ENCODE results near the gene TEDC2. TPM values are rescaled to one million over a fixed set of nuclear protein-coding genes. Genes with fewer than 3 reads are reported as not detected.

TEDC2 gene
- polyA plus RNA-seq, 1 of the 3 experiments (the other 2 are of a cell fraction), result 15.6 TPM

DNA sequence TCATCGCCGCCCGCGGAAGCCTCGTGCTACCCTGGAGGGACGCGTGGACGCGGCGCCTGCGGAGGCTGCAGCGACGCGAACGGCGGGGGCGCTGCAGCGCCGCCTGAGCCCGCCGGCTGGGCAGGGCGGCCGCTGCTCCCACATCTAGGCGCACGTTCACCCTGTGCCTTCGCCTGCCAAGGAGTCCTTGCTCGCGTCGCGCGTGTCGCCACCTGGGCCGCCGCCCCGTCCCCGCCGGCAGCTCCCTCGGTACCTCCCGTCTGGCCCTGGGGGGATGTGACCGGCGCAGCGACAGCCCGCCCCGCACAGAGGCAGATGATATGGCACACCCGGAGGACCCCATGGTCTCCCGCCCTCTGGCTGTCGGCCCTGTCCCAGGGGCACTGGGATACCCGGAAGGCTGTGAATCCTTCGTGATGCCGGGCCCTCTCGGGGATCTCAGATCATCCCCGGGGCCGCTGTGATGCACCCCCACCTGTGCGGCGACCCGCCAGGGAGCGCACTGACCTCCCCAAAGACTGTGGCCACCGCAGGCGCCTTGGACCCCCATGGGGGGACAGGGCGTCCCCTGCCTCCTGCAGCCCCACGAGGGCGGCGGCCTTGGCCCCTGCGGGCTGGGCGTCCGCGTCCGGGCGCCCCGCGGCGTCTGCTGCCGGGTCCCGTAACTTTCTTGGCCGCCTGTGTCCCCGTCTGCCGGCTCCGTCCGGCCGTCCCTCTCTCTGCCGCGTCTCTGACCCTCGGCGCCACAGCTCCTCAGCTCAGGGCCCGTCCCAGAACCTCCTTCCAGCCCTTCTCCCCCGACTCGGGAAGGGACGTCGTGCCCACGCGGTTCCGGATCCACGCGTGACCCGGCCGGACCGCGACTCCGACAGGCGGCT lies 14.3 kb downstream of the TEDC2 start:
- Histone ChIP-seq H3K9ac (peak overlapping the region; percentile 65), H3K36me3 (replicated peaks in 1 of 2; ENCODE audit: control insufficient read depth in 1 of 2, insufficient read depth in 2 of 2, low read length in 1 of 2) (no peaks in the 10 kb centered on the region), H3K4me3 (ENCODE audit: low read depth in 2 of 2, low read length in 1 of 2) (peak overlapping the region; percentile 79 to 89), H3K4me2 (peak overlapping the region; percentile 100), H3K4me1 (ENCODE audit: control insufficient read depth in 1 of 2, insufficient read depth in 2 of 2, low read depth in 1 of 2, low read length in 1 of 2) (peaks cover 0 to 62% of the 10 kb centered on the region in 2 experiments; a peak in 3 of 4 replicates), H3F3A (replicated peaks; ENCODE audit: insufficient read depth) (peaks cover 13% of the 10 kb centered on the region), H3K27ac (ENCODE audit: low read depth in 2 of 2, low read length in 1 of 2) (peak overlapping the region; percentile 38 to 89; a peak in 3 of 4 replicates), H3K79me2 (ENCODE audit: insufficient read depth) (peaks cover 18% of the 10 kb centered on the region), H2AFZ (ENCODE audit: low read depth) (peak overlapping the region; percentile 82), H4K20me1 (ENCODE audit: insufficient read depth) (no peaks in the 10 kb centered on the region), H3K27me3 (ENCODE audit: insufficient read depth) (no peaks in the 10 kb centered on the region), H3K9me3 (no peaks in the 10 kb centered on the region), H3K9me2 (no peaks in the 10 kb centered on the region)
- POLR2A ChIA-PET, result interaction anchor here (0.6 to 1.4 kb wide), 4 partner anchors 9 to 452 kb away, joined by 4 to 6 read pairs (median 5); no protein-coding TSS in a partner anchor
- TF ChIP-seq, protein P1, sequence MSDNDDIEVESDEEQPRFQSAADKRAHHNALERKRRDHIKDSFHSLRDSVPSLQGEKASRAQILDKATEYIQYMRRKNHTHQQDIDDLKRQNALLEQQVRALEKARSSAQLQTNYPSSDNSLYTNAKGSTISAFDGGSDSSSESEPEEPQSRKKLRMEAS (IDR thresholded peaks at IDR 0.05; ENCODE audit: low read depth), result peak; percentile 74; the same call in 1 of the 2 replicates
- TF ChIP-seq, protein P2, sequence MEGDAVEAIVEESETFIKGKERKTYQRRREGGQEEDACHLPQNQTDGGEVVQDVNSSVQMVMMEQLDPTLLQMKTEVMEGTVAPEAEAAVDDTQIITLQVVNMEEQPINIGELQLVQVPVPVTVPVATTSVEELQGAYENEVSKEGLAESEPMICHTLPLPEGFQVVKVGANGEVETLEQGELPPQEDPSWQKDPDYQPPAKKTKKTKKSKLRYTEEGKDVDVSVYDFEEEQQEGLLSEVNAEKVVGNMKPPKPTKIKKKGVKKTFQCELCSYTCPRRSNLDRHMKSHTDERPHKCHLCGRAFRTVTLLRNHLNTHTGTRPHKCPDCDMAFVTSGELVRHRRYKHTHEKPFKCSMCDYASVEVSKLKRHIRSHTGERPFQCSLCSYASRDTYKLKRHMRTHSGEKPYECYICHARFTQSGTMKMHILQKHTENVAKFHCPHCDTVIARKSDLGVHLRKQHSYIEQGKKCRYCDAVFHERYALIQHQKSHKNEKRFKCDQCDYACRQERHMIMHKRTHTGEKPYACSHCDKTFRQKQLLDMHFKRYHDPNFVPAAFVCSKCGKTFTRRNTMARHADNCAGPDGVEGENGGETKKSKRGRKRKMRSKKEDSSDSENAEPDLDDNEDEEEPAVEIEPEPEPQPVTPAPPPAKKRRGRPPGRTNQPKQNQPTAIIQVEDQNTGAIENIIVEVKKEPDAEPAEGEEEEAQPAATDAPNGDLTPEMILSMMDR (IDR thresholded peaks at IDR 0.05), result peak; percentile 34
- TF ChIP-seq RXRA (IDR thresholded peaks at IDR 0.05; ENCODE audit: borderline replicate concordance, low read depth) (no peak), RAD21 (IDR thresholded peaks at IDR 0.05; ENCODE audit: low read length) (peak; percentile 33), MXI1 (IDR thresholded peaks at IDR 0.05; ENCODE audit: low read depth, low read length) (peak; percentile 74)
- peak; percentile 79 for DNase-seq
- CTCF ChIA-PET, result interaction anchor here (0.8 to 2.4 kb wide), 11 partner anchors 9 to 50 kb away, joined by 3 to 11 read pairs (median 4); partner anchors contain the start of gene TEDC2
- under 1% methylated on average over 26 of the region's 100 CpGs for WGBS (ENCODE audit: low lambda C conversion rate)

DNA sequence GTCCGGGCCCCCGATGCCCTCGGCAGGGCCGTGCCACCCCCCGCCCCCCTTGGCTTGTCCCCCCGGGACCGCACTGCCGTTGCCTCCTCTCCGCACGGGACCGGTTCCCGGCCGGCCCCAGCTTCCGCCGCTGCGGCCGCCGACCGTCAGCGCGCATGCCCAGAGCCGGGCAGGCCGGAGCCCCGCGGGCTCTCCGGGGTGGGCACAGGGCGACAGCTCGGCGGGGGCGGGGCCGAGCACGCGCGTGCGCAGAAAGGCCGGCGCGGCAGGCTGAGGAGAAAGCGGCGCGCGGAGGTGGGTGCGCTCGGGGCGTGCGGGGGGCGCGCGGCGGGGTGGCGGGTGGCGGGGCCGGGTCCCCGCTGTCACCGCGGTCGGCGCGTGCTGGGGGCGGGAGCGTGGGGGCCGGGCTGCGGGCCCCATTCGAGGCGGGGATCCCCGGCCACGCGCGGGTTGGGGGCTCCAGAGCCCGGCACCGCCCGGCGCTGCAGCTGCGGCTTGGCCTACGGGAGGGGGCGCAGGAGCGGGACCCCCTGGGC lies 15.0 kb downstream of the TEDC2 start, which contains the start of gene TBC1D24:
TBC1D24 (plus strand) TSS at position 251 of the 536 bp plus-strand sequence. CDS start 21,022 bp downstream, outside the sequence.
- Histone ChIP-seq H3K27me3 (ENCODE audit: insufficient read depth) (no peaks in the 10 kb centered on the region), H3K4me2 (peak within 1 kb of the TSS; percentile 100), H3K4me3 (ENCODE audit: low read depth in 2 of 2, low read length in 1 of 2) (peak within 1 kb of the TSS; percentile 79 to 89), H3K36me3 (replicated peaks in 1 of 2; ENCODE audit: control insufficient read depth in 1 of 2, insufficient read depth in 2 of 2, low read length in 1 of 2) (no peaks in the 10 kb centered on the region), H3K9me3 (no peaks in the 10 kb centered on the region), H3K27ac (ENCODE audit: low read depth in 2 of 2, low read length in 1 of 2) (peak within 1 kb of the TSS; percentile 38 to 89; a peak in 3 of 4 replicates), H3K79me2 (ENCODE audit: insufficient read depth) (peaks cover 18% of the 10 kb centered on the region), H3K4me1 (ENCODE audit: control insufficient read depth in 1 of 2, insufficient read depth in 2 of 2, low read depth in 1 of 2, low read length in 1 of 2) (peaks cover 0 to 55% of the 10 kb centered on the region in 2 experiments; a peak in 3 of 4 replicates), H2AFZ (ENCODE audit: low read depth) (peak within 1 kb of the TSS; percentile 82), H4K20me1 (ENCODE audit: insufficient read depth) (no peaks in the 10 kb centered on the region), H3K9ac (peak within 1 kb of the TSS; percentile 65), H3K9me2 (no peaks in the 10 kb centered on the region), H3F3A (replicated peaks; ENCODE audit: insufficient read depth) (peaks cover 13% of the 10 kb centered on the region)
- ChIA-PET POLR2A (interaction anchor here (1.0 to 1.4 kb wide), 3 partner anchors 8 to 45 kb away, joined by 4 to 6 read pairs (median 5); no protein-coding TSS in a partner anchor), CTCF (interaction anchor here (0.8 to 2.4 kb wide), 10 partner anchors 9 to 51 kb away, joined by 3 to 11 read pairs (median 4); partner anchors contain the start of gene TEDC2)
- TF ChIP-seq, protein P1 (IDR thresholded peaks at IDR 0.05; ENCODE audit: low read depth), result no peak
- TF ChIP-seq MXI1 (IDR thresholded peaks at IDR 0.05; ENCODE audit: low read depth, low read length), result peak; percentile 57
- no peak for TF ChIP-seq MEF2A (IDR thresholded peaks at IDR 0.05; ENCODE audit: borderline replicate concordance, low read depth)
- TF ChIP-seq, protein P3, sequence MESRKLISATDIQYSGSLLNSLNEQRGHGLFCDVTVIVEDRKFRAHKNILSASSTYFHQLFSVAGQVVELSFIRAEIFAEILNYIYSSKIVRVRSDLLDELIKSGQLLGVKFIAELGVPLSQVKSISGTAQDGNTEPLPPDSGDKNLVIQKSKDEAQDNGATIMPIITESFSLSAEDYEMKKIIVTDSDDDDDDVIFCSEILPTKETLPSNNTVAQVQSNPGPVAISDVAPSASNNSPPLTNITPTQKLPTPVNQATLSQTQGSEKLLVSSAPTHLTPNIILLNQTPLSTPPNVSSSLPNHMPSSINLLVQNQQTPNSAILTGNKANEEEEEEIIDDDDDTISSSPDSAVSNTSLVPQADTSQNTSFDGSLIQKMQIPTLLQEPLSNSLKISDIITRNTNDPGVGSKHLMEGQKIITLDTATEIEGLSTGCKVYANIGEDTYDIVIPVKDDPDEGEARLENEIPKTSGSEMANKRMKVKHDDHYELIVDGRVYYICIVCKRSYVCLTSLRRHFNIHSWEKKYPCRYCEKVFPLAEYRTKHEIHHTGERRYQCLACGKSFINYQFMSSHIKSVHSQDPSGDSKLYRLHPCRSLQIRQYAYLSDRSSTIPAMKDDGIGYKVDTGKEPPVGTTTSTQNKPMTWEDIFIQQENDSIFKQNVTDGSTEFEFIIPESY (IDR thresholded peaks at IDR 0.05; ENCODE audit: borderline replicate concordance, low read depth), result no peak
- TF ChIP-seq GATA2 (CRISPR knock-in tag; IDR thresholded peaks at IDR 0.05), result no peak
- TF ChIP-seq FOSL2 (IDR thresholded peaks at IDR 0.05; ENCODE audit: borderline replicate concordance, low read depth), result no peak
- TF ChIP-seq, protein P4, sequence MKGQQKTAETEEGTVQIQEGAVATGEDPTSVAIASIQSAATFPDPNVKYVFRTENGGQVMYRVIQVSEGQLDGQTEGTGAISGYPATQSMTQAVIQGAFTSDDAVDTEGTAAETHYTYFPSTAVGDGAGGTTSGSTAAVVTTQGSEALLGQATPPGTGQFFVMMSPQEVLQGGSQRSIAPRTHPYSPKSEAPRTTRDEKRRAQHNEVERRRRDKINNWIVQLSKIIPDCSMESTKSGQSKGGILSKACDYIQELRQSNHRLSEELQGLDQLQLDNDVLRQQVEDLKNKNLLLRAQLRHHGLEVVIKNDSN (IDR thresholded peaks at IDR 0.05; ENCODE audit: borderline replicate concordance, low read depth), result no peak
- no peak for TF ChIP-seq EZH2phosphoT487 (IDR thresholded peaks at IDR 0.05; ENCODE audit: borderline replicate concordance, low read depth)
- no peak for TF ChIP-seq SIN3A (IDR thresholded peaks at IDR 0.05; ENCODE audit: borderline replicate concordance, low read depth, low read length)
- no peak for TF ChIP-seq RAD21 (IDR thresholded peaks at IDR 0.05; ENCODE audit: low read length)
- TF ChIP-seq RXRA (IDR thresholded peaks at IDR 0.05; ENCODE audit: borderline replicate concordance, low read depth), result no peak
- TF ChIP-seq YY1 (IDR thresholded peaks at IDR 0.05; ENCODE audit: low read depth), result no peak
- peak; percentile 37; the same call in 1 of the 2 replicates for TF ChIP-seq POLR2AphosphoS5 (IDR thresholded peaks at IDR 0.05; ENCODE audit: low read depth, low read length)
- no peak for TF ChIP-seq TEAD4 (IDR thresholded peaks at IDR 0.05; ENCODE audit: borderline replicate concordance, insufficient read depth)
- TF ChIP-seq EP300 (IDR thresholded peaks at IDR 0.05; ENCODE audit: borderline replicate concordance in 1 of 2, low read depth in 1 of 2, low read length in 1 of 2), result no peak
- peak; percentile 87 for TF ChIP-seq NRF1 (IDR thresholded peaks at IDR 0.05; ENCODE audit: low read depth, low read length)
- DNase-seq, result peak; percentile 100
- 0% methylated on average over 7 of the region's 77 CpGs for WGBS (ENCODE audit: low lambda C conversion rate)
